Neural cell (in vitro differentiated cells): ENCODE data around the gene AP3S1. TPM values are rescaled to one million over a fixed set of nuclear protein-coding genes. Genes with fewer than 3 reads are reported as not detected.

Source experiments
- H2AFZ ChIP-seq: fragments of 200-600, 300-800 bp; sonication (generic), shearing (Covaris generic); 2 replicates; pipeline ENCODE4 v1.6.0; 2014; ENCODE audit warnings: low read depth, mild to moderate bottlenecking, antibody characterized with exemption, low read length, moderate library complexity
- H3F3A ChIP-seq: fragments of 200-600 bp; shearing (Covaris generic); 2 replicates; pipeline ENCODE4 v1.6.1; 2016; ENCODE audit warnings: mild to moderate bottlenecking, moderate library complexity, mixed read lengths, antibody characterized with exemption, low read length; ENCODE audit not compliant: insufficient read depth, poor library complexity, severe bottlenecking
- H3K27ac ChIP-seq: fragments of 200-600, 300-800 bp; sonication (generic), shearing (Covaris generic); 2 replicates; pipeline ENCODE4 v1.5.1; 2014; ENCODE audit warnings: mild to moderate bottlenecking, low read length, moderate library complexity
- H3K27me3 ChIP-seq: fragments of 300-800, 200-600 bp; sonication (generic), shearing (Covaris generic); 2 replicates; pipeline ENCODE4 v1.6.0; 2014; ENCODE audit warnings: mild to moderate bottlenecking, low read depth, low read length, moderate library complexity; ENCODE audit not compliant: insufficient read depth
- H3K36me3 ChIP-seq: fragments of 300-800, 200-600 bp; sonication (generic), shearing (Covaris generic); 2 replicates; pipeline ENCODE4 v1.5.1; 2014; ENCODE audit warnings: mild to moderate bottlenecking, antibody characterized with exemption, low read length, moderate library complexity; ENCODE audit not compliant: insufficient read depth
- H3K4me2 ChIP-seq: fragments of 300-800, 200-600 bp; sonication (generic), shearing (Covaris generic); 2 replicates; pipeline ENCODE4 v1.6.0; 2014; ENCODE audit warnings: mild to moderate bottlenecking, low read length
- H3K4me3 ChIP-seq: fragments of 300-800, 200-600 bp; sonication (generic), shearing (Covaris generic); 2 replicates; pipeline ENCODE4 v1.5.1; 2014; ENCODE audit warnings: mild to moderate bottlenecking, low read length, moderate library complexity
- H3K79me2 ChIP-seq: fragments of 200-600 bp; shearing (Covaris generic); replicated peaks from 2 replicates; pipeline ENCODE4 v1.6.0; 2014; ENCODE audit warnings: mild to moderate bottlenecking, low read length, moderate library complexity; ENCODE audit not compliant: insufficient read depth
- H3K9ac ChIP-seq: fragments of 300-800, 200-600 bp; sonication (generic), shearing (Covaris generic); 2 replicates; pipeline ENCODE4 v1.6.1; 2016; ENCODE audit warnings: mild to moderate bottlenecking, low read length, mixed read lengths
- H3K9me2 ChIP-seq: fragments of 200-600 bp; shearing (Covaris generic); 2 replicates; pipeline ENCODE4 v1.6.1; 2016; ENCODE audit warnings: mild to moderate bottlenecking, low read length, mixed read lengths; ENCODE audit not compliant: insufficient read depth
- H3K9me3 ChIP-seq: fragments of 200-600, 300-800 bp; sonication (generic), shearing (Covaris generic); 2 replicates; pipeline ENCODE4 v1.6.1; 2016; ENCODE audit warnings: mild to moderate bottlenecking, mixed run types, low read length, moderate library complexity, mixed read lengths
- H4K20me1 ChIP-seq: fragments of 200-600 bp; shearing (Covaris generic); 2 replicates; pipeline ENCODE4 v1.6.1; 2016; ENCODE audit warnings: mild to moderate bottlenecking, mixed run types; ENCODE audit not compliant: insufficient read depth
- EP300 ChIP-seq: fragments of 450-650 bp; conservative IDR thresholded peaks from 2 replicates; pipeline ENCODE4 v1.6.1; 2014; ENCODE audit warnings: antibody characterized with exemption, mild to moderate bottlenecking, moderate library complexity; ENCODE audit not compliant: poor library complexity, severe bottlenecking
- EZH2 ChIP-seq: fragments of 200-600, 300-800 bp; shearing (Covaris generic), sonication (generic); IDR thresholded peaks from 2 replicates; pipeline ENCODE4 v1.6.1; 2014; ENCODE audit warnings: antibody characterized with exemption, low read length, borderline replicate concordance, mild to moderate bottlenecking; ENCODE audit not compliant: insufficient read depth, poor library complexity, severe bottlenecking
- MXI1 ChIP-seq: fragments of 450-650 bp; conservative IDR thresholded peaks from 2 replicates; pipeline ENCODE4 v1.6.1; 2014; ENCODE audit warnings: antibody characterized with exemption, mild to moderate bottlenecking; ENCODE audit not compliant: poor library complexity, severe bottlenecking
- POLR2AphosphoS5 ChIP-seq: IDR thresholded peaks from 2 replicates; pipeline ENCODE4 v1.6.1; 2012
- RAD21 ChIP-seq: fragments of 450-650 bp; conservative IDR thresholded peaks from 2 replicates; pipeline ENCODE4 v1.6.1; 2014; ENCODE audit warnings: antibody characterized with exemption, mild to moderate bottlenecking, moderate library complexity
- SMC3 ChIP-seq: fragments of 450-650 bp; conservative IDR thresholded peaks from 2 replicates; pipeline ENCODE4 v1.6.1; 2014; ENCODE audit warnings: antibody characterized with exemption, mild to moderate bottlenecking, moderate library complexity; ENCODE audit not compliant: poor library complexity
- TAF1 ChIP-seq: IDR thresholded peaks from 2 replicates; pipeline ENCODE4 v1.6.1; 2012; ENCODE audit warnings: low read depth
- polyA plus RNA-seq: library from polyadenylated mRNA; depleted of rRNA; stranded (reverse); fragments of >200 nt; gene quantifications from 2 replicates; pipeline ENCODE4 v1.2.3, GENCODE V29; 2014
- TF ChIP-seq, protein P1 (sequence below): IDR thresholded peaks from 2 replicates; pipeline ENCODE4 v1.6.1; 2012; ENCODE audit warnings: borderline replicate concordance
- TF ChIP-seq, protein P2 (sequence below): fragments of 450-650 bp; IDR thresholded peaks from 2 replicates; pipeline ENCODE4 v1.5.1; 2014; ENCODE audit warnings: antibody characterized with exemption, mild to moderate bottlenecking, moderate library complexity; ENCODE audit not compliant: poor library complexity, severe bottlenecking

Gene AP3S1
- polyA plus RNA-seq, 1 donor from 2014 or later = 207 TPM

DNA sequence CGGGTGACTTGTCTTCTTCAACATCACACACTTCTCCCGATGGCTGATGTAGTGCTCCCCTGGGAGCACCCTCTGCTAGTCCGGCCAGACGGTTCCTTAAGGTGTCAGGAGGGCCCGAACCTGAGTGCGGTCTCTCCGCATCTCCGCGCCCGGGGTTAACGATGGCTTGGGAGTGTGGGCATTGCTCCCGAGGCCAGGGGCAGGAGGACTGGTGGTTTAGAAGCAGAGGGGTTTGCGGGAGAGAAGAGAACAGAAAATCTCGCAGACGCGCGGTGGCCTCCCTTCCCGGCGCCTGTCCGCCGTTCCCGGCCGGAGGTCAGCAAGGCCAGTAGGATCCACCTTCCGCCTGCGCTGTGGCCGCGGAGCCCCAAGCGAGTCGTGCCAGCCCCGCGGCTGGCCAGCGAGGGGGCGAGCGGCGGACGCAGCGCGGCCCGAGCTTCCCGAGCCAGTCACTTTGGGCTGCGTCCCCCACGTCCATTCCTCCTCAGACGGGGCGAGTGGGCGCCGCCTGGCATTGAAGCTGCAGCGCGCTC lies 26.0 kb upstream of the AP3S1 start:
- Histone ChIP-seq H3K4me3 (peak overlapping the region; percentile 84), H3K79me2 (peaks cover 24% of the 10 kb centered on the region), H3K9ac (peak overlapping the region; percentile 89), H3K27me3 (no peaks in the 10 kb centered on the region), H3K9me2 (no peaks in the 10 kb centered on the region), H3K36me3 (peaks cover 9% of the 10 kb centered on the region), H3F3A (no peaks in the 10 kb centered on the region), H3K27ac (peak overlapping the region; percentile 96), H4K20me1 (no peaks in the 10 kb centered on the region), H2AFZ (peak overlapping the region; percentile 78), H3K4me2 (peak overlapping the region; percentile 91), H3K9me3 (no peaks in the 10 kb centered on the region)
- TF ChIP-seq TAF1 (no peak), RAD21 (no peak), EZH2 (no peak), SMC3 (no peak), MXI1 (no peak), POLR2AphosphoS5 (no peak), EP300 (no peak)
- TF ChIP-seq, protein P1, sequence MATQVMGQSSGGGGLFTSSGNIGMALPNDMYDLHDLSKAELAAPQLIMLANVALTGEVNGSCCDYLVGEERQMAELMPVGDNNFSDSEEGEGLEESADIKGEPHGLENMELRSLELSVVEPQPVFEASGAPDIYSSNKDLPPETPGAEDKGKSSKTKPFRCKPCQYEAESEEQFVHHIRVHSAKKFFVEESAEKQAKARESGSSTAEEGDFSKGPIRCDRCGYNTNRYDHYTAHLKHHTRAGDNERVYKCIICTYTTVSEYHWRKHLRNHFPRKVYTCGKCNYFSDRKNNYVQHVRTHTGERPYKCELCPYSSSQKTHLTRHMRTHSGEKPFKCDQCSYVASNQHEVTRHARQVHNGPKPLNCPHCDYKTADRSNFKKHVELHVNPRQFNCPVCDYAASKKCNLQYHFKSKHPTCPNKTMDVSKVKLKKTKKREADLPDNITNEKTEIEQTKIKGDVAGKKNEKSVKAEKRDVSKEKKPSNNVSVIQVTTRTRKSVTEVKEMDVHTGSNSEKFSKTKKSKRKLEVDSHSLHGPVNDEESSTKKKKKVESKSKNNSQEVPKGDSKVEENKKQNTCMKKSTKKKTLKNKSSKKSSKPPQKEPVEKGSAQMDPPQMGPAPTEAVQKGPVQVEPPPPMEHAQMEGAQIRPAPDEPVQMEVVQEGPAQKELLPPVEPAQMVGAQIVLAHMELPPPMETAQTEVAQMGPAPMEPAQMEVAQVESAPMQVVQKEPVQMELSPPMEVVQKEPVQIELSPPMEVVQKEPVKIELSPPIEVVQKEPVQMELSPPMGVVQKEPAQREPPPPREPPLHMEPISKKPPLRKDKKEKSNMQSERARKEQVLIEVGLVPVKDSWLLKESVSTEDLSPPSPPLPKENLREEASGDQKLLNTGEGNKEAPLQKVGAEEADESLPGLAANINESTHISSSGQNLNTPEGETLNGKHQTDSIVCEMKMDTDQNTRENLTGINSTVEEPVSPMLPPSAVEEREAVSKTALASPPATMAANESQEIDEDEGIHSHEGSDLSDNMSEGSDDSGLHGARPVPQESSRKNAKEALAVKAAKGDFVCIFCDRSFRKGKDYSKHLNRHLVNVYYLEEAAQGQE = no peak
- TF ChIP-seq, protein P2, sequence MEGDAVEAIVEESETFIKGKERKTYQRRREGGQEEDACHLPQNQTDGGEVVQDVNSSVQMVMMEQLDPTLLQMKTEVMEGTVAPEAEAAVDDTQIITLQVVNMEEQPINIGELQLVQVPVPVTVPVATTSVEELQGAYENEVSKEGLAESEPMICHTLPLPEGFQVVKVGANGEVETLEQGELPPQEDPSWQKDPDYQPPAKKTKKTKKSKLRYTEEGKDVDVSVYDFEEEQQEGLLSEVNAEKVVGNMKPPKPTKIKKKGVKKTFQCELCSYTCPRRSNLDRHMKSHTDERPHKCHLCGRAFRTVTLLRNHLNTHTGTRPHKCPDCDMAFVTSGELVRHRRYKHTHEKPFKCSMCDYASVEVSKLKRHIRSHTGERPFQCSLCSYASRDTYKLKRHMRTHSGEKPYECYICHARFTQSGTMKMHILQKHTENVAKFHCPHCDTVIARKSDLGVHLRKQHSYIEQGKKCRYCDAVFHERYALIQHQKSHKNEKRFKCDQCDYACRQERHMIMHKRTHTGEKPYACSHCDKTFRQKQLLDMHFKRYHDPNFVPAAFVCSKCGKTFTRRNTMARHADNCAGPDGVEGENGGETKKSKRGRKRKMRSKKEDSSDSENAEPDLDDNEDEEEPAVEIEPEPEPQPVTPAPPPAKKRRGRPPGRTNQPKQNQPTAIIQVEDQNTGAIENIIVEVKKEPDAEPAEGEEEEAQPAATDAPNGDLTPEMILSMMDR = no peak

DNA sequence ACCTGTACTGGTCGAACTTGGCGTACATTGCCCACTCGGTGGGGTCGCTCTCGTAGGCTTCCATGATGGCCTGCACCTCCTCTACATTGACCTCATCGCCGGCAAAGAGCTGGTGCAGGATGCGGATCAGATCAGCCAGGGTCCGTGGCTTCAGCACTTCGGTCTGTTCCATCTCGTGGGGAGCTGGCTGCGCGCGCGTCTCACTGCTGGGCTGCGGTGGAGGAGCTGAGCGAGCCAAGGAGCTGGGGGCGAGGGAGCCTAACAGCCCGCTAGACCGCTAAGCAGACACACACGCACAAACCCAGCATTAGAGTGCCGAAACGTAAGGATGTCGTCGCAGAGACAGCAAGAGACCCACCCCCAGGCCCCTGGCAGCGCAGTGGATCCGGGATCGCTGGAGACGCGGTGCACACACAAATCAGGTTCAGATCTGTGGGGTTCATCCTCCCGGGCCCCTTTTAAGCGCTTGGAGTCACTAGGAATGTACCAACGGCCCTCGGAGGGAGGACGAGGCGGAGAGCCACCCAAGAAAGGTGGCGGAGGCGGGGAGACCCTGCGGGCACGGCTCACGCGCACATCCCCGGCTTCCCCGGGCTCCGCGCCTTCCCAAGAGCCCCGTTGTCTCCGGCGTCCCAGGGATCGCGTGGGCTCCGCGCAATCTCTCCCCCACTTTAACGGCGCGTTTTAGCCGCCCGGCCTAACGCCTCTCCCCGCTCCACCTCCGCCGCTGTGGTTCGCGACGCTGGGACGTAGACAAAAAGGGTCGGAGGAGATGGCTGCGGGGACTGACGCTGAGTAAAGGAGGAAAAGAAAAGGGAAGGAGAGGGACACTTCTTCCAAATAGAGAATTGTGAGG lies 25.3 kb upstream of the AP3S1 start, which contains the start of gene CDO1:
CDO1 (minus strand) TSS at position 434 of the 856 bp plus-strand sequence; CDS start at position 172, 262 bp downstream.
- H3F3A ChIP-seq = peaks cover 1% of the 10 kb centered on the region
- H3K4me3 ChIP-seq = peak within 1 kb of the TSS; percentile 84
- TF ChIP-seq, protein P1 = peak; percentile 64
- TF ChIP-seq MXI1 (peak; percentile 68), POLR2AphosphoS5 (peak; percentile 89), TAF1 (peak; percentile 92), EP300 (peak; percentile 60), EZH2 (no peak), SMC3 (no peak), RAD21 (peak; percentile 32)
- TF ChIP-seq, protein P2 = no peak
- H3K9me3 ChIP-seq = no peaks in the 10 kb centered on the region
- no peaks in the 10 kb centered on the region for H3K27me3 ChIP-seq
- H3K9me2 ChIP-seq = no peaks in the 10 kb centered on the region
- peak within 1 kb of the TSS; percentile 96 for H3K27ac ChIP-seq
- peak within 1 kb of the TSS; percentile 91 for H3K4me2 ChIP-seq
- H3K36me3 ChIP-seq = peaks cover 4% of the 10 kb centered on the region
- H3K79me2 ChIP-seq = peaks cover 24% of the 10 kb centered on the region
- H2AFZ ChIP-seq = peak within 1 kb of the TSS; percentile 78
- no peaks in the 10 kb centered on the region for H4K20me1 ChIP-seq
- H3K9ac ChIP-seq = peak within 1 kb of the TSS; percentile 89
